SU-DHL-6 (cell line): ENCODE results near the gene CCNT1.

Experiments
- H2AFZ ChIP-seq: fragments of 200-600 bp; sonication (generic); 2 replicates; pipeline ENCODE4 v1.6.1; 2014; ENCODE audit warnings: low read depth, mild to moderate bottlenecking, moderate library complexity, mixed read lengths, antibody characterized with exemption, low read length; ENCODE audit not compliant: severe bottlenecking
- H3F3A ChIP-seq: fragments of 200-600 bp; shearing (Covaris generic); 2 replicates; pipeline ENCODE4 v1.6.0; 2016; ENCODE audit warnings: antibody characterized with exemption, mild to moderate bottlenecking; ENCODE audit not compliant: insufficient read depth
- H3K27ac ChIP-seq: fragments of 200-600 bp; sonication (generic); 2 replicates; pipeline ENCODE4 v1.5.1; 2016; ENCODE audit warnings: low read depth, mild to moderate bottlenecking, low read length, moderate library complexity, mixed read lengths
- H3K27me3 ChIP-seq: fragments of 200-600 bp; sonication (generic), shearing (Covaris generic); 2 replicates; pipeline ENCODE4 v1.6.0; 2014; ENCODE audit warnings: mild to moderate bottlenecking, low read length
- H3K36me3 ChIP-seq: fragments of 200-600 bp; sonication (generic); 2 replicates; pipeline ENCODE4 v1.6.1; 2014; ENCODE audit warnings: mild to moderate bottlenecking, low read length, mixed read lengths
- H3K4me2 ChIP-seq: fragments of 300-600, 200-600 bp; shearing (Covaris generic), sonication (generic); 2 replicates; pipeline ENCODE4 v1.6.0; 2014; ENCODE audit warnings: low read length, low read depth, mild to moderate bottlenecking; ENCODE audit not compliant: poor library complexity, severe bottlenecking
- H3K4me3 ChIP-seq: fragments of 200-600 bp; sonication (generic); 2 replicates; pipeline ENCODE4 v1.5.1; 2014; ENCODE audit warnings: antibody characterized with exemption, low read length, mild to moderate bottlenecking, mixed read lengths; ENCODE audit not compliant: insufficient read depth, poor library complexity, severe bottlenecking
- H3K79me2 ChIP-seq: fragments of 200-600 bp; sonication (generic); 2 replicates; pipeline ENCODE4 v1.6.1; 2014; ENCODE audit warnings: mild to moderate bottlenecking, low read length, moderate library complexity; ENCODE audit not compliant: insufficient read depth
- H3K9ac ChIP-seq: fragments of 200-600 bp; sonication (generic); 2 replicates; pipeline ENCODE4 v1.7.0; 2014; ENCODE audit warnings: mild to moderate bottlenecking, low read length
- H3K9me2 ChIP-seq: fragments of 200-600 bp; sonication (generic); replicated peaks from 2 replicates; pipeline ENCODE4 v1.6.1; 2014; ENCODE audit warnings: low read length; ENCODE audit not compliant: insufficient read depth
- H3K9me3 ChIP-seq: fragments of 200-600 bp; sonication (generic); 2 replicates; pipeline ENCODE4 v1.6.1; 2014; ENCODE audit warnings: low read length, mixed read lengths; ENCODE audit not compliant: insufficient read depth
- H4K20me1 ChIP-seq: fragments of 200-600 bp; sonication (generic); 2 replicates; pipeline ENCODE4 v1.6.1; 2014; ENCODE audit warnings: low read depth, mild to moderate bottlenecking, antibody characterized with exemption, low read length, moderate library complexity, mixed read lengths
- CTCF ChIP-seq: fragments of 200-600 bp; sonication (generic); IDR thresholded peaks from one replicate; pipeline ENCODE4 v1.5.1; 2017; ENCODE audit warnings: antibody characterized with exemption, mild to moderate bottlenecking, low read length, moderate library complexity; ENCODE audit not compliant: insufficient read depth, poor library complexity, severe bottlenecking
- EZH2phosphoT487 ChIP-seq: fragments of 200-600 bp; sonication (generic), shearing (Covaris generic); conservative IDR thresholded peaks from 2 replicates; pipeline ENCODE4 v1.6.1; 2018; ENCODE audit warnings: mild to moderate bottlenecking, antibody characterized with exemption, low read length, moderate library complexity, mixed read lengths

CCNT1 gene

GRCh38 chr12:48695859-48696258, 20.6 kb downstream of the CCNT1 start:
- H2AFZ ChIP-seq: no peak overlapping the region
- H3K79me2 ChIP-seq: peaks cover 13% of the 10 kb centered on the region; the same call in 1 of the 2 replicates
- peaks cover 6% of the 10 kb centered on the region; the same call in 1 of the 2 replicates for H3F3A ChIP-seq
- no peaks in the 10 kb centered on the region for H3K9me3 ChIP-seq
- H3K4me2 ChIP-seq: no peak overlapping the region
- peaks cover 65% of the 10 kb centered on the region for H3K36me3 ChIP-seq
- H3K9me2 ChIP-seq: no peaks in the 10 kb centered on the region
- no peak overlapping the region for H3K4me3 ChIP-seq
- no peaks in the 10 kb centered on the region for H4K20me1 ChIP-seq
- no peak overlapping the region for H3K9ac ChIP-seq
- no peak for TF ChIP-seq CTCF
- no peak for TF ChIP-seq EZH2phosphoT487
- no peaks in the 10 kb centered on the region for H3K27me3 ChIP-seq
- no peak overlapping the region for H3K27ac ChIP-seq

- no peaks in the 10 kb centered on the region for H3K9me2 ChIP-seq
- no peaks in the 10 kb centered on the region for H3K27me3 ChIP-seq
- no peaks in the 10 kb centered on the region for H3K9me3 ChIP-seq
- no peak overlapping the region for H3K9ac ChIP-seq
- no peak overlapping the region for H3K4me3 ChIP-seq
- H3K27ac ChIP-seq: no peak overlapping the region
- TF ChIP-seq EZH2phosphoT487: no peak
- TF ChIP-seq CTCF: no peak
- H3F3A ChIP-seq: no peaks in the 10 kb centered on the region
- peaks cover 5% of the 10 kb centered on the region; the same call in 1 of the 2 replicates for H3K79me2 ChIP-seq
- peaks cover 50% of the 10 kb centered on the region for H3K36me3 ChIP-seq
- H2AFZ ChIP-seq: no peak overlapping the region
- no peak overlapping the region for H3K4me2 ChIP-seq
- H4K20me1 ChIP-seq: no peaks in the 10 kb centered on the region
Observed at GRCh38 chr12:48694038-48694437, 22.5 kb downstream of the CCNT1 start.

GRCh38 chr12:48693572-48693971, 22.9 kb downstream of the CCNT1 start:
- H3F3A ChIP-seq: no peaks in the 10 kb centered on the region
- TF ChIP-seq CTCF: no peak
- TF ChIP-seq EZH2phosphoT487: no peak

More at GRCh38 chr12:48693572-48693971, 22.9 kb downstream of the CCNT1 start:
- H3K27ac ChIP-seq: no peak overlapping the region
- no peak overlapping the region for H3K4me3 ChIP-seq
- no peaks in the 10 kb centered on the region for H3K27me3 ChIP-seq
- no peaks in the 10 kb centered on the region for H3K9me2 ChIP-seq
- H3K9me3 ChIP-seq: no peaks in the 10 kb centered on the region
- peaks cover 49% of the 10 kb centered on the region for H3K36me3 ChIP-seq
- no peak overlapping the region for H2AFZ ChIP-seq
- H3K79me2 ChIP-seq: peaks cover 4% of the 10 kb centered on the region; the same call in 1 of the 2 replicates
- no peak overlapping the region for H3K9ac ChIP-seq
- H4K20me1 ChIP-seq: no peaks in the 10 kb centered on the region
- no peak overlapping the region for H3K4me2 ChIP-seq
